Thyroid gland (tissue), 4 donors: ENCODE data around the gene ZNF491.

Source experiments
- POLR2A ChIP-seq, 2 donors: fragments of 450-650 bp; IDR thresholded peaks; one replicate each; pipeline ENCODE4 v1.6.1; 2017; ENCODE audit warnings: antibody characterized with exemption in 2 of 2, mild to moderate bottlenecking in 2 of 2, moderate library complexity in 1 of 2
- TF ChIP-seq, protein P1 (sequence below), 6 experiments: fragments of 200-600 bp in 3 of 6; fragments of 450-650 bp in 3 of 6; sonication (generic) in 3 of 6; IDR thresholded peaks; one replicate each; pipeline ENCODE4 v1.5.1; 2016 to 2019; ENCODE audit warnings: antibody characterized with exemption in 6 of 6, mild to moderate bottlenecking in 2 of 6, inconsistent platforms in 1 of 6, moderate library complexity in 1 of 6

DNA sequence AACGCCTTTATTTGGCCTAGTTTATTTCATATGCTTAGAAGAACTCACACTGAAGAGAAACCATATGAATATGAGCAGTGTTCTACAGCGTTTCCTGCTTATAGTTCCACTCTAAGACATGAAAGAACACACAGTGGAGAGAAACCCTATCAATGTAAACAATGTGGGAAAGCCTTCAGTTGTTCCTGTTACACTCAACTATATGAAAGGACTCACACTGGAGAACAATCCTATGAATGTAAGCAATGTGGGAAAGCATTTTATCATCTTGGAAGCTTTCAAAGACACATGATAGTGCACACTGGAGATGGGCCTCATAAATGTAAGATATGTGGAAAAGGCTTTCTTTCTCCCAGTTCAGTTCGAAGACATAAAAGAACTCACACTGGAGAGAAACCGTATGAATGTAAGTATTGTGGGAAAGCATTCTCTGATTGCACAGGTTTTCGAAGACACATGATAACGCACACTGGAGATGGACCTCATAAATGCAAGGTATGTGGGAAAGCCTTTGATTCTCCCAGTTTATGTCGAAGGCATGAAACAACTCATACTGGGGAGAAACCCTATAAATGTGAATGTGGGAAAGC is 17.8 kb upstream of the ZNF491 start:
- TF ChIP-seq, protein P1, sequence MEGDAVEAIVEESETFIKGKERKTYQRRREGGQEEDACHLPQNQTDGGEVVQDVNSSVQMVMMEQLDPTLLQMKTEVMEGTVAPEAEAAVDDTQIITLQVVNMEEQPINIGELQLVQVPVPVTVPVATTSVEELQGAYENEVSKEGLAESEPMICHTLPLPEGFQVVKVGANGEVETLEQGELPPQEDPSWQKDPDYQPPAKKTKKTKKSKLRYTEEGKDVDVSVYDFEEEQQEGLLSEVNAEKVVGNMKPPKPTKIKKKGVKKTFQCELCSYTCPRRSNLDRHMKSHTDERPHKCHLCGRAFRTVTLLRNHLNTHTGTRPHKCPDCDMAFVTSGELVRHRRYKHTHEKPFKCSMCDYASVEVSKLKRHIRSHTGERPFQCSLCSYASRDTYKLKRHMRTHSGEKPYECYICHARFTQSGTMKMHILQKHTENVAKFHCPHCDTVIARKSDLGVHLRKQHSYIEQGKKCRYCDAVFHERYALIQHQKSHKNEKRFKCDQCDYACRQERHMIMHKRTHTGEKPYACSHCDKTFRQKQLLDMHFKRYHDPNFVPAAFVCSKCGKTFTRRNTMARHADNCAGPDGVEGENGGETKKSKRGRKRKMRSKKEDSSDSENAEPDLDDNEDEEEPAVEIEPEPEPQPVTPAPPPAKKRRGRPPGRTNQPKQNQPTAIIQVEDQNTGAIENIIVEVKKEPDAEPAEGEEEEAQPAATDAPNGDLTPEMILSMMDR (IDR thresholded peaks at IDR 0.05): no peak
- no peak for TF ChIP-seq POLR2A (IDR thresholded peaks at IDR 0.05)
